Measurements from ENCODE around the gene RBMXL3.

GRCh38 chrX:115192244-115192700 lies 3.1 kb downstream of the RBMXL3 start:
- TF ChIP-seq CTCF (IDR thresholded peaks at IDR 0.05; ENCODE audit: borderline replicate concordance, extremely low read depth, low read length, poor library complexity, severe bottlenecking) (no peak), EZH2 (IDR thresholded peaks at IDR 0.05; ENCODE audit: borderline replicate concordance, low read depth, low read length, severe bottlenecking) (no peak)

Data from DND-41 (cell line).